GM23338 (cell line): ENCODE measurements around the gene NUDT5.

Experiments used
- CREB1 ChIP-seq: fragments of 250-450 bp; sonication (Bioruptor Pico); IDR thresholded peaks from 2 replicates; pipeline ENCODE4 v1.5.0; 2020; ENCODE audit warnings: low read depth, mild to moderate bottlenecking, moderate library complexity
- CTCF ChIP-seq, 2 experiments: fragments of 200-600 bp in 1 of 2; sonication (generic) in 1 of 2; conservative IDR thresholded peaks; 2 replicates each; pipeline versions ENCODE4 v1.5.1 to v1.6.1; 2016 to 2017; ENCODE audit warnings: antibody characterized with exemption in 2 of 2, low read depth in 2 of 2, mild to moderate bottlenecking in 2 of 2, moderate library complexity in 1 of 2
- ETS1 ChIP-seq: IDR thresholded peaks from 2 replicates; pipeline ENCODE4 v1.6.1; 2016; ENCODE audit warnings: antibody characterized with exemption
- EZH2 ChIP-seq: fragments of 200-600 bp; sonication (generic); IDR thresholded peaks from one replicate; pipeline ENCODE4 v1.8.0; 2017; ENCODE audit warnings: antibody characterized with exemption, mild to moderate bottlenecking, low read depth; ENCODE audit not compliant: unreplicated experiment
- EZH2phosphoT487 ChIP-seq: fragments of 200-600 bp; sonication (generic); IDR thresholded peaks from one replicate; pipeline ENCODE4 v1.8.1; 2018; ENCODE audit warnings: antibody characterized with exemption; ENCODE audit not compliant: unreplicated experiment
- JUNB ChIP-seq: IDR thresholded peaks from one replicate; pipeline ENCODE4 v1.6.1; 2016; ENCODE audit warnings: antibody characterized with exemption; ENCODE audit not compliant: unreplicated experiment
- NANOG ChIP-seq: IDR thresholded peaks from 2 replicates; pipeline ENCODE4 v1.6.1; 2016; ENCODE audit warnings: antibody characterized with exemption, borderline replicate concordance
- POLR2AphosphoS5 ChIP-seq: IDR thresholded peaks from 2 replicates; pipeline ENCODE4 v1.6.1; 2016; ENCODE audit warnings: antibody characterized with exemption, low read depth
- STAT1 ChIP-seq: IDR thresholded peaks from one replicate; pipeline ENCODE4 v1.6.1; 2016; ENCODE audit warnings: antibody characterized with exemption; ENCODE audit not compliant: unreplicated experiment
- ZNF114 ChIP-seq: fragments of 250-450 bp; sonication (Bioruptor Pico); IDR thresholded peaks from 2 replicates; pipeline ENCODE4 v1.5.0; 2020; ENCODE audit warnings: mild to moderate bottlenecking, moderate library complexity
- ZNF331 ChIP-seq: fragments of 250-450 bp; sonication (Bioruptor Pico); IDR thresholded peaks from 2 replicates; pipeline ENCODE4 v1.5.0; 2020; ENCODE audit warnings: low read depth, mild to moderate bottlenecking, moderate library complexity
- TF ChIP-seq, protein P1 (sequence below): IDR thresholded peaks from one replicate; pipeline ENCODE4 v1.6.1; 2018; ENCODE audit warnings: antibody characterized with exemption; ENCODE audit not compliant: unreplicated experiment

GRCh38 chr10:12198156-12198555, 2.5 kb upstream of the NUDT5 start:
- TF ChIP-seq POLR2AphosphoS5: no peak
- TF ChIP-seq CTCF (conservative IDR thresholded peaks at IDR 0.05; ENCODE audit: low read depth in 2 of 2): no peak
- no peak for TF ChIP-seq EZH2phosphoT487
- no peak for TF ChIP-seq ETS1
- no peak for TF ChIP-seq EZH2
- TF ChIP-seq CREB1: no peak
- TF ChIP-seq, protein P1, sequence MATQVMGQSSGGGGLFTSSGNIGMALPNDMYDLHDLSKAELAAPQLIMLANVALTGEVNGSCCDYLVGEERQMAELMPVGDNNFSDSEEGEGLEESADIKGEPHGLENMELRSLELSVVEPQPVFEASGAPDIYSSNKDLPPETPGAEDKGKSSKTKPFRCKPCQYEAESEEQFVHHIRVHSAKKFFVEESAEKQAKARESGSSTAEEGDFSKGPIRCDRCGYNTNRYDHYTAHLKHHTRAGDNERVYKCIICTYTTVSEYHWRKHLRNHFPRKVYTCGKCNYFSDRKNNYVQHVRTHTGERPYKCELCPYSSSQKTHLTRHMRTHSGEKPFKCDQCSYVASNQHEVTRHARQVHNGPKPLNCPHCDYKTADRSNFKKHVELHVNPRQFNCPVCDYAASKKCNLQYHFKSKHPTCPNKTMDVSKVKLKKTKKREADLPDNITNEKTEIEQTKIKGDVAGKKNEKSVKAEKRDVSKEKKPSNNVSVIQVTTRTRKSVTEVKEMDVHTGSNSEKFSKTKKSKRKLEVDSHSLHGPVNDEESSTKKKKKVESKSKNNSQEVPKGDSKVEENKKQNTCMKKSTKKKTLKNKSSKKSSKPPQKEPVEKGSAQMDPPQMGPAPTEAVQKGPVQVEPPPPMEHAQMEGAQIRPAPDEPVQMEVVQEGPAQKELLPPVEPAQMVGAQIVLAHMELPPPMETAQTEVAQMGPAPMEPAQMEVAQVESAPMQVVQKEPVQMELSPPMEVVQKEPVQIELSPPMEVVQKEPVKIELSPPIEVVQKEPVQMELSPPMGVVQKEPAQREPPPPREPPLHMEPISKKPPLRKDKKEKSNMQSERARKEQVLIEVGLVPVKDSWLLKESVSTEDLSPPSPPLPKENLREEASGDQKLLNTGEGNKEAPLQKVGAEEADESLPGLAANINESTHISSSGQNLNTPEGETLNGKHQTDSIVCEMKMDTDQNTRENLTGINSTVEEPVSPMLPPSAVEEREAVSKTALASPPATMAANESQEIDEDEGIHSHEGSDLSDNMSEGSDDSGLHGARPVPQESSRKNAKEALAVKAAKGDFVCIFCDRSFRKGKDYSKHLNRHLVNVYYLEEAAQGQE: no peak
- TF ChIP-seq ZNF331 (CRISPR knock-in tag): no peak
- TF ChIP-seq JUNB: no peak
- no peak for TF ChIP-seq ZNF114 (CRISPR knock-in tag)
- TF ChIP-seq NANOG: no peak
- no peak for TF ChIP-seq STAT1
